GM19395 (cell line): ENCODE results near the gene GFER.
"Not testable (repeated sequence)": the region's sequence is repeated elsewhere in the genome, so short reads cannot be mapped to it uniquely, and the experiment has no call there.

Experiments used
- ATAC-seq: cut with Tn5 transposase; IDR thresholded peaks from one replicate; pipeline ENCODE4 v1.9.1; 2021; ENCODE audit warnings: mild to moderate bottlenecking, moderate library complexity; ENCODE audit not compliant: unreplicated experiment

GFER gene

DNA sequence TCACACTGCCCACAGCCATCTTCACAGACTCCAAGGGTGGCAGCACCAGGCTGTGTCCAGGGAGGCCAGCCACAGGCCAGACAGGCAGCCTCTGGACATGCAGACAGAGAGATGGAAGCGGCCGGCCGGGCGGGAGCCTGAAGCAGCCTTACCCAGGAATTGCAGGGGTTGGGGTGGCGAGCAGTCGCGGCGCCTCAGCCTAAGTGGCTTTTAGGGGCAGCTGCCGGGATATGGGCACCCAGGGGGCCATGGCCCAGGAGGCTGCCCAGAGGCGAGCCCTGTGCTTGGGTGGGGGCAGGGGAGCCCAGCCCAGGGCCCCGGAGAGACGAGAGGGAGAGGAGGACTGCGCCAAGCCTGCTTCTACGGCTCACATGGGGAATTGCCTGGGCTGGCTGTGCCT lies 41.3 kb downstream of the GFER start:
- no peak for ATAC-seq

GRCh38 chr16:2025878-2026460 lies 42.0 kb downstream of the GFER start:
- no peak for ATAC-seq

GRCh38 chr16:2026461-2027023 lies 42.5 kb downstream of the GFER start, which contains the start of gene NHERF2:
Gene NHERF2 (plus strand): TSS chr16:2026902. CDS start chr16:2027006, 104 bp downstream.
- ATAC-seq, result no peak

DNA sequence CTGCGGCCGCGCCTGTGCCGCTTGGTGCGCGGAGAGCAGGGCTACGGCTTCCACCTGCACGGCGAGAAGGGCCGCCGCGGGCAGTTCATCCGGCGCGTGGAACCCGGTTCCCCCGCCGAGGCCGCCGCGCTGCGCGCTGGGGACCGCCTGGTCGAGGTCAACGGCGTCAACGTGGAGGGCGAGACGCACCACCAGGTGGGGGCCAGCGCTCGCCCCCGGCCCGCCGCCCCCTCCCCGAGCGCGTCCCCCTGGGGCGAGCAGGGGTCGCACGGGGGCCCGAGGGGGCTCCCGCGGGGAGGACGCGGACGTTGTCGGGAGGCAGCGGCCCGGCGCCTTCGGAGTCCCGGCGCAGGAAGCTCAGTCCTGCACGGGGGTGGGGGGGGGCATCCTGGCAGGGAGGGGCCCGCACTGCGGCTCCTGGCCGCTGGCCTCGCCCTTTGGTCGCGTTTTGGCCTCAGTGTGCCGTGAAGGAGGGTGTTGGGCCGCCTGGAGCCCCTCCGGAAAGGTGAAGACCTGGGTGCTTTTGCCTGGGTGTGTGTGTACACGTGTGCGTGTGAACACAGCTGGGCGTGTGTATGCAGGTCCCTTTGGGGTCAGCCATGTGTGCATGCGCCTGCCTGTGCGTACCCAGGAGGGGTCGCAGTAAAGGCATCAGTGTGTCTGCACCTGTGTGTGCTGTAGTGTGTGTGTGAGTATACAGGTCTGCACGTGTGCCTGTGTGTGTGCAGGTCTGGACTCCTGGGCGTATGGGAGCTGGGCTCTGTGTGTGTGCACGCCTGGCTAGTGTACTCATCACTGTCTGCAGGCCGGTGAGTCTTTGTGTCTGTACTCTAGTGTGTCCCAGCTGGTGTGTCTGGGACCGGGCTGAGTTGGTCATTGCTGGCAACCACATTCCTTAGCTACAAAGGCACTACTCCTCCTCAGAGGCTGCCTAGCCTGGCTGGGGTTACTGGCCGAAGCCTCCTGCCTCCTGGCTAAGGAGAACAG lies 43.3 kb downstream of the GFER start:
- no peak for ATAC-seq

- no peak for ATAC-seq
These were observed 44.2 kb downstream of the GFER start for GRCh38 chr16:2028146-2028545.

GRCh38 chr16:2028620-2029220 lies 44.7 kb downstream of the GFER start:
- ATAC-seq, result no peak

DNA sequence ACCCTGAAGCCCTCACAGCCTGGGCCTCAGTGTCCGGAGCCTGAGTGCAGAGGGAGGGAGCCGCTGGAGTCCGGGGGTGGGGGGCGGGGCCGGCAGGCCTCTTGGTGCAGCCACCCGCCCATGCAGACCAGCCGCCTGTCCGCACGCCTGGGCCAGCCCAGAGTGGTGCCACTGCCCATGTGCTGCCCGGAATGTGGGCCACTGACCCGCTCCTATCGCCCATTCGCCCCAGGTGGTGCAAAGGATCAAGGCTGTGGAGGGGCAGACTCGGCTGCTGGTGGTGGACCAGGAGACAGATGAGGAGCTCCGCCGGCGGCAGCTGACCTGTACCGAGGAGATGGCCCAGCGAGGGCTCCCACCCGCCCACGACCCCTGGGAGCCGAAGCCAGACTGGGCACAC lies 45.4 kb downstream of the GFER start:
- no peak for ATAC-seq

- ATAC-seq, result no peak
These were observed 46.0 kb downstream of the GFER start for GRCh38 chr16:2030036-2030435.

- no peak for ATAC-seq
These were observed 47.1 kb downstream of the GFER start for GRCh38 chr16:2031081-2031577.

DNA sequence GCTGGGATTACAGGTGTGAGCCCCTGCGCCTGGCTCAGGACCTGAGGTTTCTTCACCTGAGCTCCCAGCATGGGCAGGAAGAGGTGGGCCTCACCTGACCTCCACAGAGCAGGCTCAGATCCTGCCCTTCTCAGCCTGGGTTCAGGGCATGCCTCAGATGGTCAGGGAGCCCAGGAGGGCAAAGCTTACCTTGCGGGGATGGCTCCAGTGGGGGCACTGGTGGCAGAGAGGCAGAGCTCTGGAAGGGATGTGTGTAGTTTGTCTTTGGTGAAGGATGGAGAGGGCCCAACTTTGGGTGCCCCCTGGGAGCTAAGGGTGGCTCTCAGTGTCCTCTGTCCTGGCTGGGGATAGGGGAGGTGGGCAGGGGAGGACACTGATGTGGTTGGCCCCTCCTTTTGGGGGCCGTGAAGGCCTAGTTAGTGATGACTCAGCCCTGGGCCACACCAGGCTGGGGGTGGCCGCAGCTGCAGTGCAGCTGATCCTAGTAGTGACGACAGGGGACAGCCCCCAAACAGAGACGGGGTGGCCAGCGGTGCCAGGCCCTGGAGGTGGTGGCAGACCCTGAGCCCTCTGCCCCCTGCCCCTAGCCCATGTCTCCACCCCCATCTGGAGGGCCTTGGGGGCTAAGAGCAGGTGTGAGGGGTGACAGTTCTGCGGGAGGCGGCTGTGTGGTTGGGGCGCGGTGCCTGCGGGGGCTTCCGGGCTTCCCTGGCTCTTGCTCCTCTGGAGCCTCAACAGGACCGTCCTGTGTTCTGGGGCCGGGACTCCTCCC lies 48.5 kb downstream of the GFER start:
- no peak for ATAC-seq

DNA sequence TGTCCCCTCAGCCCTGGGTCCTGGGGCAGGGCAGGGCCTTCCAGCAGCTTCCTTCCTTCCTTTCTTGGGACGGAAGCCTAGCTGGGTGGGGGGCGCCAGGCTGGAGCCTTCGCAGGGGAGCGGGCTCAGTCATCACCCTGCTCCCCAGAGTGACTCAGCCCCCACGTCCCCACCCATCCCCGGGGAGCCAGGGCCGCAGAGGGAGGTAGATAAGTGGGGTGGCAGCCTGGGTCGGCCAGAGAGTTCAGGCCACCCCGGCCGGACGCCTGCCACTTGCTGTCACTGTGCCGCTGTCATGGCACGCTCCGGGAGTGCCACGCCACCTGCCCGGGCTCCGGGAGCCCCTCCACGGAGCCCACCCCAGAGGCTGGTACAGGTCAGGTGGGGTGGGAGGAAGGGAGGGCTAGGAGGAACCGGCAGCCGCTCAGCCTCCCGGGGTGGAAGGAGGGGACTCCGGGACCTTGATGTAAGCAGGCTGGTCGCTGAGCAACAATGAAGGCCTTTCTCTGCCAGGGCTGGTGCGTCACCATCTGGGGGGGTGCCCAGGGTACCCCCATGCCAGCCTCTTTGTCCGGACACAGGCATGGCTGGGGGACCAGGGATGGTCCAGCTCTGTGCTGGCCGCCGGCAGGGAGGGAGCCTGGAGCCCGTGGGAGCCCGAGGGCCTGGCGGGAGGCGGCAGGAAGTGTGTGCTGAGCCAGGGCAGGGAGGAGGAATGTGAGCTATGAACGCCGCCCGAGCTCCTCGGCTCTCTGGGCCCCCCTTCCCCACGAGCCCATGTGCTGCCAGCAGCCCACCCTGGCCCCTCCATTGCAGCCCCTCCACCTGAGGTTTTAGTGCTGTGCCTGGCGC lies 49.3 kb downstream of the GFER start:
- ATAC-seq, result no peak

GRCh38 chr16:2033909-2034695 lies 50.1 kb downstream of the GFER start:
- not testable (repeated sequence) for ATAC-seq

DNA sequence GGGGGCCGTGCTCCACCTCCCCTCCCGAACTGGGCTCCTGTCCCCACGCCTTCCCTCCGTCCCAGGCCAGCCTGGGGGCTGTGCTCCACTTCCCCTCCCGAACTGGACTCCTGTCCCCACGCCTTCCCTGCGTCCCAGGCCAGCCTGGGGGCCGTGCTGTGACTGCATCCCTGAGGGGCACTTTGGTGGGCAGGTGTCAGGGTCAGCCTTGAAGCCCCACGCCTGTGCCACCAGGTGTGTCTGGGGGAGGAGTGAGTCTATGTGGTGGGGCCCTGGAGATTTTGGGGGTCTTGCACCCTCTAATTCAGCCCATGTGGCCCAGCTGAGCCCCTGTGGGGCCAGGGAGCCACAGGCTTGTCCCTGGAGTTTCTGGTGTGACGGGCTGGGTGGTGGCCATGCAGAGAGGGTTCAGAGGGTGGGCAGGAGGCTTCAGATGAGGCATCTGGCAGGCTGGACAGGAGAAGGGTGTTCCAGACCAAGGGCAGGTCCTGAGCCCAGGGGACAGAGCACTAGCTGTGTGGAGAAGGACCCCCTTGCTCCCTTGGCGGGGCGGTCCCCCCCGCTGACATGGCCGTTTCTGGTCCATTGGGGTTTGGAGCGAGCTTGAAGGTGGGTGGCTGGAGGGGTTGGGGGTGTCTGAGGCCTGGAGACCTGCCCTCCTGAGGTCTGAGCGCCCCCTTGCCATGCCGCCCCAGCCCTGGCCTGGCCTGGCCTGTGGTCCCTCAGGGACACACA lies 50.9 kb downstream of the GFER start:
- no peak for ATAC-seq

DNA sequence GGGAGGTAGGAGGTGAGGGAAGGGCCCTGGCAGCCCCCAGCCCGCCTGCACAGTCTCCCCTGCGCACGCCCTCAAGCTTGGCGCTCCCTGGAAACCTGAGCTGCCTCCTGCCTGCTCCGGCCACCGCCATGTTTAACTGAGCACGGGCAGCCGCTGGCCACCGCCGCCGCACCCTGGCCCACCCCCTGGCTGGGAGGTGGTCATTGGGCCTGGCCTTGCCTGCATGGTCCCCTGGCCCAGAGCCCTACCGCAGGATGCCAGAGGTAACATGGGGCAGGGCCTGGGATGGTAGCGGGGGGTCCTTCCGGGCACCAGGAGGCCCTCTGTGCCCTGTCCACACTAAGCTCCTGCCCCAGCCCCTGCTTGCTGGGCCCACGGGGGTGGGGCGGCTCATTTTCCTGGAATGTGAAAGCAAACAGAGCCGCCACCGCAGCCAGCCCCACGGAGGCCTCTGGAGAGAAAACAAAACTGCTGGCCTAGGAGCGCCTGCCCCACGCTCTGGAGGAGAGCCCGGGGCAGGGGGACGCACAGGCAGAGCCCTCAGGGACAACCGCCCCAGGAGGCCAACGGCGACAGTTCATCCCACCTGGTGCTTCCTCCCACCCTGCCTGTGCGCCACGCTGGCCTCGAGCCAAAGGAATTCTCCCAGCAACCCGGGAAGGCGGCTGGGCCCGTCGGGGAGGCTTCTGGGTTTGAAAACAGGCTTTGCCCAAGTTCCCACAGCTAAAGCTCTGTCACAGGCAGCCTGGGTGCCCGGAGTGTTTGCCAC lies 51.6 kb downstream of the GFER start:
- ATAC-seq, result no peak

- ATAC-seq, result no peak
These were observed 52.4 kb downstream of the GFER start for GRCh38 chr16:2036200-2036966.

- ATAC-seq, result no peak
These were observed 53.1 kb downstream of the GFER start for GRCh38 chr16:2037115-2037514.
